Measurements from ENCODE around the gene SMAD6.

SMAD6 gene

GRCh38 chr15:66801266-66801665 lies 99.2 kb downstream of the SMAD6 start:
- no peak for DNase-seq

GRCh38 chr15:66802025-66803001 lies 100.3 kb downstream of the SMAD6 start:
- no peak for DNase-seq

- DNase-seq = no peak
Measured at GRCh38 chr15:66803182-66803729, 101.2 kb downstream of the SMAD6 start.

GRCh38 chr15:66803749-66804148 lies 101.7 kb downstream of the SMAD6 start:
- no peak for DNase-seq

GRCh38 chr15:66805202-66805885 lies 103.3 kb downstream of the SMAD6 start:
- DNase-seq = no peak

- DNase-seq = no peak
Measured at GRCh38 chr15:66808181-66808824, 106.3 kb downstream of the SMAD6 start.

GRCh38 chr15:66809664-66810063 lies 107.6 kb downstream of the SMAD6 start:
- no peak for DNase-seq

- DNase-seq = no peak
Measured at GRCh38 chr15:66815318-66815717, 113.3 kb downstream of the SMAD6 start.

- DNase-seq = no peak
Measured at GRCh38 chr15:66816201-66816600, 114.2 kb downstream of the SMAD6 start.

GRCh38 chr15:66819084-66819483 lies 117.0 kb downstream of the SMAD6 start:
- no peak for DNase-seq

GRCh38 chr15:66820481-66821176 lies 118.6 kb downstream of the SMAD6 start:
- DNase-seq = no peak

- no peak for DNase-seq
Measured at GRCh38 chr15:66821307-66821706, 119.3 kb downstream of the SMAD6 start.

- DNase-seq = no peak
Measured at GRCh38 chr15:66822114-66822513, 120.1 kb downstream of the SMAD6 start.

GRCh38 chr15:66822576-66822975 lies 120.5 kb downstream of the SMAD6 start:
- DNase-seq = no peak

- DNase-seq = no peak
Measured at GRCh38 chr15:66823601-66824000, 121.6 kb downstream of the SMAD6 start.

- DNase-seq = no peak
Measured at GRCh38 chr15:66824424-66824823, 122.4 kb downstream of the SMAD6 start.

GRCh38 chr15:66825139-66825538 lies 123.1 kb downstream of the SMAD6 start:
- no peak for DNase-seq

- DNase-seq = no peak
Measured at GRCh38 chr15:66825731-66826130, 123.7 kb downstream of the SMAD6 start.

- DNase-seq = no peak
Measured at GRCh38 chr15:66826507-66826906, 124.5 kb downstream of the SMAD6 start.

GRCh38 chr15:66827039-66827697 lies 125.1 kb downstream of the SMAD6 start:
- no peak for DNase-seq

- no peak for DNase-seq
Measured at GRCh38 chr15:66827698-66828055, 125.6 kb downstream of the SMAD6 start.

Data from NCI-H82 (cell line).